SU-DHL-6 (cell line): ENCODE data around the gene EOLA2.
"Not testable (repeated sequence)": the region's sequence is repeated elsewhere in the genome, so short reads cannot be mapped to it uniquely, and the experiment has no call there.

Experiments used
- H2AFZ ChIP-seq: fragments of 200-600 bp; sonication (generic); 2 replicates; pipeline ENCODE4 v1.6.1; 2014; ENCODE audit warnings: low read depth, mild to moderate bottlenecking, moderate library complexity, mixed read lengths, antibody characterized with exemption, low read length; ENCODE audit not compliant: severe bottlenecking
- H3F3A ChIP-seq: fragments of 200-600 bp; shearing (Covaris generic); 2 replicates; pipeline ENCODE4 v1.6.0; 2016; ENCODE audit warnings: antibody characterized with exemption, mild to moderate bottlenecking; ENCODE audit not compliant: insufficient read depth
- H3K27ac ChIP-seq: fragments of 200-600 bp; sonication (generic); 2 replicates; pipeline ENCODE4 v1.5.1; 2016; ENCODE audit warnings: low read depth, mild to moderate bottlenecking, low read length, moderate library complexity, mixed read lengths
- H3K27me3 ChIP-seq: fragments of 200-600 bp; sonication (generic), shearing (Covaris generic); 2 replicates; pipeline ENCODE4 v1.6.0; 2014; ENCODE audit warnings: mild to moderate bottlenecking, low read length
- H3K36me3 ChIP-seq: fragments of 200-600 bp; sonication (generic); 2 replicates; pipeline ENCODE4 v1.6.1; 2014; ENCODE audit warnings: mild to moderate bottlenecking, low read length, mixed read lengths
- H3K4me2 ChIP-seq: fragments of 300-600, 200-600 bp; shearing (Covaris generic), sonication (generic); 2 replicates; pipeline ENCODE4 v1.6.0; 2014; ENCODE audit warnings: low read length, low read depth, mild to moderate bottlenecking; ENCODE audit not compliant: poor library complexity, severe bottlenecking
- H3K4me3 ChIP-seq: fragments of 200-600 bp; sonication (generic); 2 replicates; pipeline ENCODE4 v1.5.1; 2014; ENCODE audit warnings: antibody characterized with exemption, low read length, mild to moderate bottlenecking, mixed read lengths; ENCODE audit not compliant: insufficient read depth, poor library complexity, severe bottlenecking
- H3K79me2 ChIP-seq: fragments of 200-600 bp; sonication (generic); 2 replicates; pipeline ENCODE4 v1.6.1; 2014; ENCODE audit warnings: mild to moderate bottlenecking, low read length, moderate library complexity; ENCODE audit not compliant: insufficient read depth
- H3K9ac ChIP-seq: fragments of 200-600 bp; sonication (generic); 2 replicates; pipeline ENCODE4 v1.7.0; 2014; ENCODE audit warnings: mild to moderate bottlenecking, low read length
- H3K9me2 ChIP-seq: fragments of 200-600 bp; sonication (generic); replicated peaks from 2 replicates; pipeline ENCODE4 v1.6.1; 2014; ENCODE audit warnings: low read length; ENCODE audit not compliant: insufficient read depth
- H3K9me3 ChIP-seq: fragments of 200-600 bp; sonication (generic); 2 replicates; pipeline ENCODE4 v1.6.1; 2014; ENCODE audit warnings: low read length, mixed read lengths; ENCODE audit not compliant: insufficient read depth
- H4K20me1 ChIP-seq: fragments of 200-600 bp; sonication (generic); 2 replicates; pipeline ENCODE4 v1.6.1; 2014; ENCODE audit warnings: low read depth, mild to moderate bottlenecking, antibody characterized with exemption, low read length, moderate library complexity, mixed read lengths
- EZH2phosphoT487 ChIP-seq: fragments of 200-600 bp; sonication (generic), shearing (Covaris generic); conservative IDR thresholded peaks from 2 replicates; pipeline ENCODE4 v1.6.1; 2018; ENCODE audit warnings: mild to moderate bottlenecking, antibody characterized with exemption, low read length, moderate library complexity, mixed read lengths
- TF ChIP-seq, protein P1 (sequence below): fragments of 200-600 bp; sonication (generic); IDR thresholded peaks from one replicate; pipeline ENCODE4 v1.5.1; 2017; ENCODE audit warnings: antibody characterized with exemption, mild to moderate bottlenecking, low read length, moderate library complexity; ENCODE audit not compliant: insufficient read depth, poor library complexity, severe bottlenecking

Gene EOLA2

DNA sequence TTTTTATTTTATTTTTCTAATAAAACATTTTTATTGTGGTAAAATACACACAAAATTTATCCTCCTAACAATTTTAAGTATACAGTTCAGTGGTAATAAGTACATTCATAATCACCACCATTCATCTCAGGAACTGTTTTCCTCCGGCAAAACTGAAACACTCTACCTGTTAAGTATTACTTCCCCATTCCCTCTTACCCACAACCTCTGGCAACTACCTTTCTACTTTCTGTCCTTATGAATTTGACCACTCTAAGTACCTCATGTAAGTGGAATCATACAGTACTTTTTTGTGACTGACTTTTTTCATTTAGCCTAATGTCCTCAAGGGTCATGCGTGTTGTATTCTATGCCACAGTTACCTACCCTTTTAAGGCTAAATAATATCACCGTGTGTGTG is 30.0 kb downstream of the EOLA2 start:
- no peaks in the 10 kb centered on the region for H3K9me3 ChIP-seq
- H3K27ac ChIP-seq, result no peak overlapping the region
- no peaks in the 10 kb centered on the region for H3K9me2 ChIP-seq
- no peaks in the 10 kb centered on the region for H3F3A ChIP-seq
- no peak overlapping the region for H3K4me3 ChIP-seq
- no peaks in the 10 kb centered on the region for H4K20me1 ChIP-seq
- H2AFZ ChIP-seq, result no peak overlapping the region
- no peak overlapping the region for H3K4me2 ChIP-seq
- no peaks in the 10 kb centered on the region for H3K79me2 ChIP-seq
- no peaks in the 10 kb centered on the region for H3K36me3 ChIP-seq
- H3K27me3 ChIP-seq, result no peaks in the 10 kb centered on the region
- no peak overlapping the region for H3K9ac ChIP-seq
- TF ChIP-seq, protein P1, sequence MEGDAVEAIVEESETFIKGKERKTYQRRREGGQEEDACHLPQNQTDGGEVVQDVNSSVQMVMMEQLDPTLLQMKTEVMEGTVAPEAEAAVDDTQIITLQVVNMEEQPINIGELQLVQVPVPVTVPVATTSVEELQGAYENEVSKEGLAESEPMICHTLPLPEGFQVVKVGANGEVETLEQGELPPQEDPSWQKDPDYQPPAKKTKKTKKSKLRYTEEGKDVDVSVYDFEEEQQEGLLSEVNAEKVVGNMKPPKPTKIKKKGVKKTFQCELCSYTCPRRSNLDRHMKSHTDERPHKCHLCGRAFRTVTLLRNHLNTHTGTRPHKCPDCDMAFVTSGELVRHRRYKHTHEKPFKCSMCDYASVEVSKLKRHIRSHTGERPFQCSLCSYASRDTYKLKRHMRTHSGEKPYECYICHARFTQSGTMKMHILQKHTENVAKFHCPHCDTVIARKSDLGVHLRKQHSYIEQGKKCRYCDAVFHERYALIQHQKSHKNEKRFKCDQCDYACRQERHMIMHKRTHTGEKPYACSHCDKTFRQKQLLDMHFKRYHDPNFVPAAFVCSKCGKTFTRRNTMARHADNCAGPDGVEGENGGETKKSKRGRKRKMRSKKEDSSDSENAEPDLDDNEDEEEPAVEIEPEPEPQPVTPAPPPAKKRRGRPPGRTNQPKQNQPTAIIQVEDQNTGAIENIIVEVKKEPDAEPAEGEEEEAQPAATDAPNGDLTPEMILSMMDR, result no peak
- no peak for TF ChIP-seq EZH2phosphoT487

DNA sequence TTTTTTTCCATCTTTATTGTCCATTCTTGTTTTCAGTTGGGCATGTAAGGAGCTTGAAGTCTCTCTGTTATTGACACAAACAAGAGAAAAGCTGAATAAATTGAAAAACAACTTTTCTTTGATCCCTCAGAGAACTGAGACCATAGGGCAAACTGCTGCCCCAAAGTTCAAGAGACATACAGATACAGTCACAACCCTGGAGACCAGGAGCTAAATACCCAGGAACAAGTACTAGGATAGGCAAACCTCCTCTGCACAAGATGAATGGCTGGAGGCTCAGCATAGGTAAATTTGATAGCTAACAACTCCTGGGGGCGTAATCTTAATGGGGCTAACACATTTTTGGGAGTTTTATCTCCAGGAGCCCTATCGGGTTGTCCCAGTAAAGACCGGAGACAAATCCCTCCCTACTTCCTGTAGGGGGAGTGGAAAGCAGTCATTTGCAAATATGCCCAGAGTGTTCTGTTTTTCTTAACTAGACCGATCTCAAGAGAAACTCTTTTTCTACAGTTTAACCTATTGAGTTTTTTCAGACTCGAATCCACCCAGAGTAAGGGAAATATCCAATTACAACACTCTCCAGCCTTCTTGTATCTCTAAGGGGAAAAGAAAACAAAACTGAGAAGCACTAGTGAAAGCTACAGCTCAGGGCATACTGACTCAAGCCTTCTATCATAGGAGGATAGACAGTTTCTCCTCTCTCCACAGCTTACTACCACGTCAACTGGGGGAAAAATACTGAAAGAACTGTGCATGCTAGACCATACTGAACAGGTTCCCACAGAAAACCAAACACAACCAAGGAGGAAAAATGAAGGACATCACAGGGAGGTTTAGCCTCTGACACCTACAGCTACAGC is 34.2 kb downstream of the EOLA2 start:
- H3K27me3 ChIP-seq, result no peaks in the 10 kb centered on the region
- H3K79me2 ChIP-seq, result no peaks in the 10 kb centered on the region
- no peak overlapping the region for H3K9ac ChIP-seq
- TF ChIP-seq, protein P1, result no peak
- TF ChIP-seq EZH2phosphoT487, result no peak
- no peak overlapping the region for H3K27ac ChIP-seq
- H2AFZ ChIP-seq, result no peak overlapping the region
- no peaks in the 10 kb centered on the region for H4K20me1 ChIP-seq
- H3K4me2 ChIP-seq, result no peak overlapping the region
- H3K9me3 ChIP-seq, result no peaks in the 10 kb centered on the region
- H3K4me3 ChIP-seq, result no peak overlapping the region
- H3F3A ChIP-seq, result no peaks in the 10 kb centered on the region
- no peaks in the 10 kb centered on the region for H3K36me3 ChIP-seq
- H3K9me2 ChIP-seq, result no peaks in the 10 kb centered on the region

DNA sequence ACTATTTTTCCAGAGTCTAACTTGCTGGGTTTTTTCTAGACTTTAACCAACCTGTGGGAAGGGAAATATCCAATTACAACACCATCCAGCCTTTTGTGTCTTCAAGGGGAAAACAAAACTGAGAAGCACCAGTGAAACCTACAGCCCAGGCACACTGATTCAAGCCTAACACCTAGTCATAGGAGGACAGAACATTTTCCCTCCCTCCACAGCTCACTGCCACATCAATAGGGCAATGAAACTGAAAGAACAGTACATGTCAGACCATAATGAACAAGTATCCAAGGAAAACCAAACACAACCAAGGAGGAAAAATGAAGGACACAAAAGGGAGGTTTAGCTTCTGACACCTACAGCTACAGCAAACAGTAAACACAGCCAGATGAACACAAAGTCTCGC is 39.7 kb downstream of the EOLA2 start:
- no peak overlapping the region for H3K27ac ChIP-seq
- no peak overlapping the region for H2AFZ ChIP-seq
- H3K27me3 ChIP-seq, result no peaks in the 10 kb centered on the region
- TF ChIP-seq, protein P1, result no peak
- no peak for TF ChIP-seq EZH2phosphoT487
- H4K20me1 ChIP-seq, result no peaks in the 10 kb centered on the region
- H3K9ac ChIP-seq, result no peak overlapping the region
- H3K36me3 ChIP-seq, result no peaks in the 10 kb centered on the region
- H3K9me3 ChIP-seq, result no peaks in the 10 kb centered on the region
- H3K79me2 ChIP-seq, result no peaks in the 10 kb centered on the region
- no peak overlapping the region for H3K4me3 ChIP-seq
- no peaks in the 10 kb centered on the region for H3F3A ChIP-seq
- no peaks in the 10 kb centered on the region for H3K9me2 ChIP-seq
- H3K4me2 ChIP-seq, result no peak overlapping the region

- not testable (repeated sequence) for H3K9ac ChIP-seq, H3K4me3 ChIP-seq, H3K27me3 ChIP-seq, H3K79me2 ChIP-seq, H3K4me2 ChIP-seq, H3K36me3 ChIP-seq, H3K9me2 ChIP-seq, H3K9me3 ChIP-seq, H2AFZ ChIP-seq, H4K20me1 ChIP-seq, H3F3A ChIP-seq, H3K27ac ChIP-seq
Measured at GRCh38 chrX:149890828-149891227, 47.5 kb downstream of the EOLA2 start.
